ENCODE data around the gene ATAT1.

DNA sequence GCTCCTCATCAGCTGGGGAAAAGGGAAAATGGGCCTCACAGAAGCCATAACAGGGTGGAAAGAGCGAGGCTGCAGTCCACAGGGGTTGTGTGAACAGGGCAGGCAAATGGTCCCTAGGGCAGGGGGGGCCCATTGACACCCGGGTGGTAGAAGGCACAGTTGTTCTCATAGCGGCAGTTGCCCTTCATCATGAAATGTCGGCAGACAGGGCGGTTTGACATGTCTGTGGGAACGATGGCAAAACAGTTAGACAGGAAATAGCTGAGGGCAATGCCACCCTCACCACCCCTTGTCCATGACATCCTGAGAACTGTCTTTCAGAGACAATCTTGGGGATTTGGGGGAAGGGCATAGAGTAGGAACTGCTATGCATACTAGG is 25.2 kb upstream of the ATAT1 start:
- TF ChIP-seq CTCF (IDR thresholded peaks at IDR 0.05): no peak
- TF ChIP-seq EP300 (IDR thresholded peaks at IDR 0.05): no peak
- no peak for TF ChIP-seq POLR2A (IDR thresholded peaks at IDR 0.05; ENCODE audit: low read depth)
